Tibial artery (tissue), 4 donors: Measurements from ENCODE around the gene MRPL16.

Source experiments
- DNase-seq, 2 donors: peaks; one replicate each; pipeline ENCODE4 v3.0.0-alpha.2; 2019
- H3K27ac ChIP-seq, 2 donors: fragments of 200-600 bp; sonication (generic) in 1 of 2; 1 replicate in 1 of 2; 2 replicates in 1 of 2; pipeline ENCODE4 v1.5.1; 2018 to 2019; ENCODE audit warnings: mild to moderate bottlenecking in 1 of 2
- H3K27me3 ChIP-seq, 2 donors: fragments of 200-600 bp; sonication (generic) in 1 of 2; one replicate each; pipeline versions ENCODE4 v1.5.1 to v1.6.0; 2016 to 2019
- H3K36me3 ChIP-seq, 3 donors: fragments of 200-600 bp; sonication (generic) in 2 of 3; one replicate each; pipeline ENCODE4 v1.5.1; 2016 to 2019; ENCODE audit warnings: mild to moderate bottlenecking in 2 of 3
- H3K4me1 ChIP-seq, 4 donors: fragments of 200-600 bp; sonication (generic) in 2 of 4; 1 replicate in 3 of 4; 2 replicates in 1 of 4; pipeline ENCODE4 v1.5.1; 2016 to 2019
- H3K4me3 ChIP-seq, 2 donors: fragments of 200-600 bp; sonication (generic) in 1 of 2; 1 replicate in 1 of 2; 2 replicates in 1 of 2; pipeline ENCODE4 v1.5.1; 2018 to 2019; ENCODE audit warnings: mild to moderate bottlenecking in 2 of 2
- H3K9me3 ChIP-seq, 3 donors: fragments of 200-600 bp; sonication (generic) in 1 of 3; one replicate each; pipeline ENCODE4 v1.5.1; 2016 to 2019
- intact Hi-C: fragments of 100-400 bp; cut with DNase I; formaldehyde crosslinking; loops from one replicate; pipeline ENCODE4 v1.15.0; 2023; ENCODE audit warnings: low total_unique reads
- TF ChIP-seq, protein P1 (sequence below), 2 experiments: fragments of 200-600 bp in 1 of 2; fragments of 450-650 bp in 1 of 2; IDR thresholded peaks; one replicate each; pipeline ENCODE4 v1.5.1; 2017 to 2019; ENCODE audit warnings: antibody characterized with exemption in 2 of 2, mild to moderate bottlenecking in 1 of 2, moderate library complexity in 1 of 2

MRPL16 gene

DNA sequence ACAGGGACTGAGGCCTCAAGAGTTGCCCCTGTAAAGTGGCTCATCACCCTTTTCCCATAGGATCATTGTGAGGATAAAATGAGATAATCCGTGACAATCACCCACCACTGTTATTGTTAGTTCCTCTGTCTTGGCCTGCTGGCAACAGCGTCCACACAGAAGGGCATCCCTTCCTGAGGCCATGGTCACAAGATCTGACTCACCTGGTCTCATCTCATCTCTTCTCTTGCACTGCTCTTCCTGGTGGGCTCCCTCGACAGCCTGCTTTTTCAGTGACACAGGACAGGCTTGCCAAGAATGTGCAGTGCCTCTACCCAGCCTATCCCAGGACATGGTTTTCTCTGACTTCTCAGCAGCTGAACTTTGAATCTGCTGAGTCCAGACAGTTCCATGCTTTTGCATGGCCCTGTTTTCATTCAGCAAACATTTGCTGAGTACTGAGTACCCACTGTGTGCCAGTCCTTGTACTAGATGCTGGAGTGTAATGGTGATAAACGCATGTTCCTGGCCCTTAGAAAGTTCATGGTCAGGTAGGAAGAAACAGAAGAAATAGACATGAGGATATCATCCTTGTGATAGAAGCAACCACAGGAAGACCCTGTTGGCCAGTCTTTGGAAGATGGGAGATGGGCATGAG is 52.1 kb downstream of the MRPL16 start:
- H3K4me3 ChIP-seq = no peak overlapping the region
- peaks cover 0 to 26% (median 10%) of the 10 kb centered on the region in 4 donors for H3K4me1 ChIP-seq
- no peak for DNase-seq
- H3K27ac ChIP-seq = no peak overlapping the region
- intact Hi-C loops = loop anchor here (5.0 to 10.0 kb wide), 2 partner anchors 91 to 214 kb away; partner anchors contain the start of gene PATL1
- H3K9me3 ChIP-seq = no peaks in the 10 kb centered on the region
- peaks cover 0 to 9% (median 0%) of the 10 kb centered on the region in 3 donors for H3K36me3 ChIP-seq
- H3K27me3 ChIP-seq = no peaks in the 10 kb centered on the region
- TF ChIP-seq, protein P1, sequence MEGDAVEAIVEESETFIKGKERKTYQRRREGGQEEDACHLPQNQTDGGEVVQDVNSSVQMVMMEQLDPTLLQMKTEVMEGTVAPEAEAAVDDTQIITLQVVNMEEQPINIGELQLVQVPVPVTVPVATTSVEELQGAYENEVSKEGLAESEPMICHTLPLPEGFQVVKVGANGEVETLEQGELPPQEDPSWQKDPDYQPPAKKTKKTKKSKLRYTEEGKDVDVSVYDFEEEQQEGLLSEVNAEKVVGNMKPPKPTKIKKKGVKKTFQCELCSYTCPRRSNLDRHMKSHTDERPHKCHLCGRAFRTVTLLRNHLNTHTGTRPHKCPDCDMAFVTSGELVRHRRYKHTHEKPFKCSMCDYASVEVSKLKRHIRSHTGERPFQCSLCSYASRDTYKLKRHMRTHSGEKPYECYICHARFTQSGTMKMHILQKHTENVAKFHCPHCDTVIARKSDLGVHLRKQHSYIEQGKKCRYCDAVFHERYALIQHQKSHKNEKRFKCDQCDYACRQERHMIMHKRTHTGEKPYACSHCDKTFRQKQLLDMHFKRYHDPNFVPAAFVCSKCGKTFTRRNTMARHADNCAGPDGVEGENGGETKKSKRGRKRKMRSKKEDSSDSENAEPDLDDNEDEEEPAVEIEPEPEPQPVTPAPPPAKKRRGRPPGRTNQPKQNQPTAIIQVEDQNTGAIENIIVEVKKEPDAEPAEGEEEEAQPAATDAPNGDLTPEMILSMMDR (IDR thresholded peaks at IDR 0.05) = no peak

DNA sequence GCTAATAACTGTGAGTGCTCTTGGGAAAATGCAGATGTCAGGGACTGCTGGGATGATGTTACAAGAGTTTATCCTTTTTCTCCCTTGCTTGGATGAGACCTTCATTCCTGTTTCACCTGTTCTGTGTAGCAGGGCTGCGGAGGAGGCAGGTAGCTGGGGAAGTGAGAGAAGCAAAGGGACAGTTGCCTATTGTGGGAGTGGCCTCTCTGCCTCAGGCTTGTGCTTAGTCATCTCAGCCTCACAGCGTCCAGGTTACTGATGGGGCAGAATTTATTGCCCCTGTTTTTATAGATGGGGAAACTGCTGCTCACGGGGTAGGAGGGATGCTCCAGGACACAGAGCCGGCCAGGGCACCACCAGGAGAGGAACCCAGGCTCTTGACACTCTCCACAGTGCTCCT is 53.7 kb downstream of the MRPL16 start:
- Histone ChIP-seq H3K27me3 (no peaks in the 10 kb centered on the region), H3K4me1 (peaks cover 0 to 24% (median 10%) of the 10 kb centered on the region in 4 donors), H3K9me3 (no peaks in the 10 kb centered on the region), H3K27ac (peak overlapping the region; percentile 91 to 94), H3K36me3 (no peaks in the 10 kb centered on the region), H3K4me3 (peak overlapping the region; percentile 80 to 90)
- intact Hi-C loops = loop anchor here (5.0 to 10.0 kb wide), 2 partner anchors 90 to 212 kb away; partner anchors contain the start of gene PATL1
- TF ChIP-seq, protein P1 (IDR thresholded peaks at IDR 0.05) = no peak
- peak in 1 of 2 donors; percentile 67 for DNase-seq

DNA sequence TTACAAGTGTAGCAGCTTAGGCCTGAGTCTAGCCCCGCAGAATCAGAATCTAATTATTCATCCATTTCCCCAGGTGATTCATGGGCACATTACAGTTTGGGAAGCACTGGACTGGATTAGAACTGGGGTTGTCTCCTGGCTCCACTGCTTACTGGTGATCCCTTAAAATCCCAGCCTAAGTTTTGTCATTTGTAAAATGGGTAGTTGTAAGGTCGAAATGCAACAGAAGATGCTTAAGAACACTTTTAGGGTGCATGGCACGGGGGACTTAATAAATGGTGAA is 54.1 kb downstream of the MRPL16 start:
- no peaks in the 10 kb centered on the region for H3K27me3 ChIP-seq
- no peaks in the 10 kb centered on the region for H3K36me3 ChIP-seq
- peak overlapping the region; percentile 80 to 90 for H3K4me3 ChIP-seq
- H3K9me3 ChIP-seq = no peaks in the 10 kb centered on the region
- TF ChIP-seq, protein P1 (IDR thresholded peaks at IDR 0.05) = no peak
- intact Hi-C loops = loop anchor here (5.0 to 10.0 kb wide), 2 partner anchors 89 to 212 kb away; partner anchors contain the start of gene PATL1
- no peak for DNase-seq
- H3K27ac ChIP-seq = peak overlapping the region; percentile 91 to 94
- H3K4me1 ChIP-seq = peaks cover 0 to 24% (median 10%) of the 10 kb centered on the region in 4 donors
